Upper lobe of left lung (tissue), 4 donors: ENCODE data around the gene SPINDOC.
A peak's percentile ranks its signal among the peaks of the same experiment; 100 is the strongest.

Experiments
- EP300 ChIP-seq, 4 donors: sonication (generic); formaldehyde crosslinking; IDR thresholded peaks; one replicate each; pipeline ENCODE4 v1.5.1; 2017; ENCODE audit warnings: antibody characterized with exemption in 4 of 4, control low read depth in 2 of 4
- TF ChIP-seq, protein P1 (sequence below), 6 experiments: fragments of 450-650 bp in 4 of 6; fragments of 200-600 bp in 2 of 6; sonication (generic) in 2 of 6; IDR thresholded peaks; one replicate each; pipeline ENCODE4 v1.5.1; 2016 to 2019; ENCODE audit warnings: antibody characterized with exemption in 6 of 6

DNA sequence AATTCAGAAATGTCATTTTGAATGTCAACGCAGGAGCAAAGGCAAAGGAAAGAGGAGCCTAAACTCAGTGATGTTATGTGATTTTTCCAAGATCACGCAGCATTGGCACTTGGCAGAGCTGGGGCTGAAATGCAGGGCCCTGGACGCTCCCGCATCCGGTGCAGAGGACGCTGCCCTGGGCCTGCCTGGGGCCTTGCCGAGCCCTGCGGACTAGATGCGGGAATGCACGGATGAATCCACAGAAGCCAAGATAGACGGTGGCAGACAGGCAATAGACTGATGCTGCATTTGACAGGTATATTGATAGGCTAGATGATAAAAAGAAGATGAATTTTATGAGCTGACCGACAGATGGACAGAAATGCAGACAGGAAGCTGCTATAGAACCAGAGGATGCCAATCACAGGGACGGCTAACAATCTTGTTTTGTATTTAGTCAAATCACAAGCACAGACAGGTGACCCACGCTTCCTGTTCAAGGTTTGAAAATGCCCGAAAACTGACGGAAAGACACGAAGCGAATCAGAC lies 25.0 kb downstream of the SPINDOC start:
- TF ChIP-seq, protein P1, sequence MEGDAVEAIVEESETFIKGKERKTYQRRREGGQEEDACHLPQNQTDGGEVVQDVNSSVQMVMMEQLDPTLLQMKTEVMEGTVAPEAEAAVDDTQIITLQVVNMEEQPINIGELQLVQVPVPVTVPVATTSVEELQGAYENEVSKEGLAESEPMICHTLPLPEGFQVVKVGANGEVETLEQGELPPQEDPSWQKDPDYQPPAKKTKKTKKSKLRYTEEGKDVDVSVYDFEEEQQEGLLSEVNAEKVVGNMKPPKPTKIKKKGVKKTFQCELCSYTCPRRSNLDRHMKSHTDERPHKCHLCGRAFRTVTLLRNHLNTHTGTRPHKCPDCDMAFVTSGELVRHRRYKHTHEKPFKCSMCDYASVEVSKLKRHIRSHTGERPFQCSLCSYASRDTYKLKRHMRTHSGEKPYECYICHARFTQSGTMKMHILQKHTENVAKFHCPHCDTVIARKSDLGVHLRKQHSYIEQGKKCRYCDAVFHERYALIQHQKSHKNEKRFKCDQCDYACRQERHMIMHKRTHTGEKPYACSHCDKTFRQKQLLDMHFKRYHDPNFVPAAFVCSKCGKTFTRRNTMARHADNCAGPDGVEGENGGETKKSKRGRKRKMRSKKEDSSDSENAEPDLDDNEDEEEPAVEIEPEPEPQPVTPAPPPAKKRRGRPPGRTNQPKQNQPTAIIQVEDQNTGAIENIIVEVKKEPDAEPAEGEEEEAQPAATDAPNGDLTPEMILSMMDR (IDR thresholded peaks at IDR 0.05), result peak in 1 of 6 experiments; percentile 10
- no peak for TF ChIP-seq EP300 (IDR thresholded peaks at IDR 0.05)
